Body of pancreas (tissue), 4 donors: ENCODE data around the gene ZNF407.

ENCODE experiments used
- CTCF ChIP-seq, 7 experiments: fragments of 450-650 bp in 4 of 7; fragments of 200-600 bp in 3 of 7; sonication (generic) in 3 of 7; IDR thresholded peaks; one replicate each; pipeline ENCODE4 v1.5.1; 2016 to 2019; ENCODE audit warnings: antibody characterized with exemption in 7 of 7
- POLR2A ChIP-seq, 3 donors: fragments of 450-650 bp; IDR thresholded peaks; one replicate each; pipeline ENCODE4 v1.6.1; 2016; ENCODE audit warnings: antibody characterized with exemption in 3 of 3, mild to moderate bottlenecking in 2 of 3

GRCh38 chr18:74595431-74595830 lies 2.2 kb upstream of the ZNF407 start:
- no peak for TF ChIP-seq CTCF (IDR thresholded peaks at IDR 0.05)
- no peak for TF ChIP-seq POLR2A (IDR thresholded peaks at IDR 0.05)
